ENCODE measurements around the gene SPTBN5. TPM values are rescaled to one million over a fixed set of nuclear protein-coding genes. Genes with fewer than 3 reads are reported as not detected.

Gene SPTBN5
- total and polyA plus RNA-seq, 10 of the 15 experiments (the other 5 are each of a cell fraction or from before 2014, with no cell fraction given) = under 0.01 to 0.18 (median 0.04) TPM; not detected in 4

DNA sequence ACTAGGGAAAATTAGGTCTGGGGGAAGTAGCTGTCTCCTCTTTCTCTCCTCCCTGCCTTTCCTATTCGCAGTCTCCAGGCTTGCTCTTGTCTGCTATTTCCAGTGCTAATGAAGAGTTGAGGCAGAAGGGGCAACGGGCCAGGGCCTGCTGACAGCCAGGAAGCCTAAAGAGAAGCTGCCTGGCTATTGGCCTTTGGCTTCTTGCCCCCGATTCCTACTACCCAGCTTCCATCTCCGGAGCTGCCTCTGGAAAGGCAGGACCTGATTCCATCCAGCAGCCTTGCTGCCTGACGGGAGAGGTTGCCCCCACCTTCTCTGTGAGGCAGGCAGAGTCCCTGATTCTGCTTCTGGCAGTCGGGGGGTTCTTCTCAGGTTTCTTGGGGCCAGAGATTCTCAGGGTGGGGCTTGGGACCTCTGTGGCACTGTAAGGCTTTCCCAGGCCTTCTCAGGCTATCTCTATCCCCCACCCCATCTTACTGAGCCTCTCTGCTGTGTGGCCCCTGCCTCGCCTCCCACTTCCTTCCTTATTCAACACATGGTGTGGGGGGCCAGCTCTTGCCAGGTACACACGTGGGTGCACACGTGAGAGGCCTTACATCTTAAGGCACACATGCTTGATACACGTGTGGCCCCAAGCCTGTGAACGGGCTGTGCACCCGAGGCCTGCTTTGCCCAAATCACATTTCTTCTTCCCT, 84.2 kb downstream of the SPTBN5 start:
- CTCF ChIA-PET = interaction anchor here (0.6 to 6.3 kb wide), 11 partner anchors 8 to 344 kb away, joined by 3 to 365 read pairs (median 11); partner anchors contain the start of gene MAPKBP1
- RAD21 ChIA-PET (ENCODE audit: unreplicated experiment) = interaction anchor here (0.7 to 12.6 kb wide), 7 partner anchors 36 to 347 kb away, joined by 3 to 305 read pairs (median 10); partner anchors contain the start of gene MAPKBP1
- Histone ChIP-seq H3K9me3 (replicated peaks; ENCODE audit: control insufficient read depth, insufficient read depth, low read length) (no peaks in the 10 kb centered on the region), H3K9ac (ENCODE audit: control insufficient read depth, insufficient read depth, low read length) (no peak overlapping the region), H3K4me2 (ENCODE audit: control insufficient read depth, insufficient read depth) (no peak overlapping the region), H3K79me2 (ENCODE audit: control insufficient read depth, insufficient read depth, low read length) (no peaks in the 10 kb centered on the region), H3K4me1 (ENCODE audit: control insufficient read depth, insufficient read depth, low read length) (no peaks in the 10 kb centered on the region), H2AFZ (ENCODE audit: control insufficient read depth, low read depth, low read length) (no peak overlapping the region), H3K27ac (ENCODE audit: control insufficient read depth, insufficient read depth) (no peak overlapping the region), H3K36me3 (ENCODE audit: control insufficient read depth in 2 of 2, insufficient read depth in 2 of 2, low read length in 1 of 2) (peaks cover 0 to 9% of the 10 kb centered on the region in 2 experiments; a peak in 3 of 4 replicates), H3K27me3 (replicated peaks in 1 of 2; ENCODE audit: control insufficient read depth in 2 of 2, insufficient read depth in 2 of 2, low read length in 1 of 2) (no peaks in the 10 kb centered on the region), H4K20me1 (ENCODE audit: control insufficient read depth, insufficient read depth) (no peaks in the 10 kb centered on the region), H3K4me3 (no peak overlapping the region)
- WGBS (ENCODE audit: insufficient coverage, insufficient replicate concordance, low lambda C conversion rate, missing lambda C conversion rate) = 58% methylated on average over 12 of the region's 12 CpGs
- FAIRE-seq (no peak), ATAC-seq (no peak), DNase-seq (ENCODE audit: low read depth, low spot score) (no peak)
- TF ChIP-seq, protein P1, sequence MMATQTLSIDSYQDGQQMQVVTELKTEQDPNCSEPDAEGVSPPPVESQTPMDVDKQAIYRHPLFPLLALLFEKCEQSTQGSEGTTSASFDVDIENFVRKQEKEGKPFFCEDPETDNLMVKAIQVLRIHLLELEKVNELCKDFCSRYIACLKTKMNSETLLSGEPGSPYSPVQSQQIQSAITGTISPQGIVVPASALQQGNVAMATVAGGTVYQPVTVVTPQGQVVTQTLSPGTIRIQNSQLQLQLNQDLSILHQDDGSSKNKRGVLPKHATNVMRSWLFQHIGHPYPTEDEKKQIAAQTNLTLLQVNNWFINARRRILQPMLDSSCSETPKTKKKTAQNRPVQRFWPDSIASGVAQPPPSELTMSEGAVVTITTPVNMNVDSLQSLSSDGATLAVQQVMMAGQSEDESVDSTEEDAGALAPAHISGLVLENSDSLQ (IDR thresholded peaks at IDR 0.05) = no peak
- TF ChIP-seq ETV6 (conservative IDR thresholded peaks at IDR 0.05 in 1 of 2, IDR thresholded peaks at IDR 0.05 in 1 of 2; ENCODE audit: borderline replicate concordance in 1 of 2, low read depth in 1 of 2) = no peak
- TF ChIP-seq RUNX3 (IDR thresholded peaks at IDR 0.05; ENCODE audit: low read length) = no peak
- no peak for TF ChIP-seq CREB1 (IDR thresholded peaks at IDR 0.05; ENCODE audit: low read depth)
- TF ChIP-seq SMC3 (IDR thresholded peaks at IDR 0.05; ENCODE audit: borderline replicate concordance, low read length) = no peak
- TF ChIP-seq, protein P2, sequence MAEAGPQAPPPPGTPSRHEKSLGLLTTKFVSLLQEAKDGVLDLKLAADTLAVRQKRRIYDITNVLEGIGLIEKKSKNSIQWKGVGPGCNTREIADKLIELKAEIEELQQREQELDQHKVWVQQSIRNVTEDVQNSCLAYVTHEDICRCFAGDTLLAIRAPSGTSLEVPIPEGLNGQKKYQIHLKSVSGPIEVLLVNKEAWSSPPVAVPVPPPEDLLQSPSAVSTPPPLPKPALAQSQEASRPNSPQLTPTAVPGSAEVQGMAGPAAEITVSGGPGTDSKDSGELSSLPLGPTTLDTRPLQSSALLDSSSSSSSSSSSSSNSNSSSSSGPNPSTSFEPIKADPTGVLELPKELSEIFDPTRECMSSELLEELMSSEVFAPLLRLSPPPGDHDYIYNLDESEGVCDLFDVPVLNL (IDR thresholded peaks at IDR 0.05; ENCODE audit: low read depth, low read length) = no peak
- TF ChIP-seq, protein P3, sequence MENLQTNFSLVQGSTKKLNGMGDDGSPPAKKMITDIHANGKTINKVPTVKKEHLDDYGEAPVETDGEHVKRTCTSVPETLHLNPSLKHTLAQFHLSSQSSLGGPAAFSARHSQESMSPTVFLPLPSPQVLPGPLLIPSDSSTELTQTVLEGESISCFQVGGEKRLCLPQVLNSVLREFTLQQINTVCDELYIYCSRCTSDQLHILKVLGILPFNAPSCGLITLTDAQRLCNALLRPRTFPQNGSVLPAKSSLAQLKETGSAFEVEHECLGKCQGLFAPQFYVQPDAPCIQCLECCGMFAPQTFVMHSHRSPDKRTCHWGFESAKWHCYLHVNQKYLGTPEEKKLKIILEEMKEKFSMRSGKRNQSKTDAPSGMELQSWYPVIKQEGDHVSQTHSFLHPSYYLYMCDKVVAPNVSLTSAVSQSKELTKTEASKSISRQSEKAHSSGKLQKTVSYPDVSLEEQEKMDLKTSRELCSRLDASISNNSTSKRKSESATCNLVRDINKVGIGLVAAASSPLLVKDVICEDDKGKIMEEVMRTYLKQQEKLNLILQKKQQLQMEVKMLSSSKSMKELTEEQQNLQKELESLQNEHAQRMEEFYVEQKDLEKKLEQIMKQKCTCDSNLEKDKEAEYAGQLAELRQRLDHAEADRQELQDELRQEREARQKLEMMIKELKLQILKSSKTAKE (IDR thresholded peaks at IDR 0.05; ENCODE audit: low read depth, poor library complexity, severe bottlenecking) = no peak
- no peak for TF ChIP-seq LARP7 (IDR thresholded peaks at IDR 0.05)
- no peak for TF ChIP-seq CEBPB (IDR thresholded peaks at IDR 0.05; ENCODE audit: borderline replicate concordance in 1 of 2, low read depth in 2 of 2, low read length in 2 of 2)
- no peak for TF ChIP-seq ZNF207 (IDR thresholded peaks at IDR 0.05; ENCODE audit: borderline replicate concordance)
- no peak for TF ChIP-seq SUZ12 (IDR thresholded peaks at IDR 0.05; ENCODE audit: unreplicated experiment)
- POLR2A ChIA-PET = interaction anchor here (1.6 to 2.6 kb wide), 2 partner anchors 13 to 36 kb away, joined by 7 to 28 read pairs; partner anchors contain the start of gene MAPKBP1
- intact Hi-C loops (cut with micrococcal nuclease; ENCODE audit: unreplicated experiment) (loop anchor here (5.0 to 10.0 kb wide), 3 partner anchors 115 to 342 kb away; no protein-coding TSS in a partner anchor), in situ Hi-C loops (cut with MboI) (loop anchor here (5.0 kb wide), 1 partner anchor 37 kb away; the partner anchor contains the start of gene MAPKBP1)
- no TSS peak for BruUV-seq (replicated peaks)
- SMC1A ChIA-PET (ENCODE audit: uncharacterized antibody, unreplicated experiment) = interaction anchor here (0.5 to 8.3 kb wide), 10 partner anchors 15 to 685 kb away, joined by 3 to 268 read pairs (median 6); partner anchors contain the start of genes MAPKBP1 and MGA

Data from GM12878 (cell line).